CD4-positive, alpha-beta T cell (primary cell): Measurements from ENCODE around the gene LTO1. TPM values are rescaled to one million over a fixed set of nuclear protein-coding genes. Genes with fewer than 3 reads are reported as not detected.

ENCODE experiments used
- ATAC-seq: fragments of 200-7000 bp; cut with Tn5 transposase; one replicate; pipeline ENCODE4 v1.10.0; 2022; ENCODE audit warnings: mild to moderate bottlenecking; ENCODE audit not compliant: poor library complexity
- CTCF ChIA-PET: fragments of 350-600 bp; sonication (Branson Sonifier 250); formaldehyde crosslinking; loops from one replicate; lab custom pipeline; 2021; ENCODE audit warnings: antibody characterized with exemption, inconsistent platforms; lab: Charles Lee
- POLR2A ChIA-PET: fragments of 350-600 bp; sonication (Branson Sonifier 250); formaldehyde crosslinking; loops from one replicate; lab custom pipeline; 2021; ENCODE audit warnings: antibody characterized with exemption, inconsistent platforms; lab: Charles Lee
- DNase-seq, 14 experiments: peaks; one replicate each; pipeline ENCODE4 v3.0.0-alpha.2; 2013 to 2020; ENCODE audit warnings: mixed read lengths in 2 of 14
- H3K27ac ChIP-seq, 2 donors: one replicate each; pipeline versions ENCODE4 v1.5.1 to v1.7.0; 2013; ENCODE audit warnings: low read length in 2 of 2, low read depth in 1 of 2, mild to moderate bottlenecking in 1 of 2
- H3K27me3 ChIP-seq, 2 experiments: 1 replicate in 1 of 2; 2 replicates in 1 of 2; pipeline versions ENCODE4 v1.6.1 to v1.7.0; 2013; ENCODE audit warnings: low read length in 2 of 2, control low read depth in 1 of 2, mild to moderate bottlenecking in 1 of 2, moderate library complexity in 1 of 2; ENCODE audit not compliant: insufficient read depth in 2 of 2, control insufficient read depth in 1 of 2
- H3K36me3 ChIP-seq: one replicate; pipeline ENCODE4 v1.6.1; 2013; ENCODE audit warnings: low read length, control low read depth; ENCODE audit not compliant: insufficient read depth
- H3K4me1 ChIP-seq: one replicate; pipeline ENCODE4 v1.6.1; 2013; ENCODE audit warnings: low read length, control low read depth; ENCODE audit not compliant: insufficient read depth
- H3K4me3 ChIP-seq: one replicate; pipeline ENCODE4 v1.5.1; 2013; ENCODE audit warnings: mild to moderate bottlenecking, low read length, moderate library complexity
- H3K9me3 ChIP-seq, 2 experiments: 1 replicate in 1 of 2; 2 replicates in 1 of 2; pipeline versions ENCODE4 v1.6.1 to v1.7.0; 2013; ENCODE audit warnings: low read length in 2 of 2, mild to moderate bottlenecking in 2 of 2, control low read depth in 1 of 2, moderate library complexity in 1 of 2; ENCODE audit not compliant: control insufficient read depth in 1 of 2, insufficient read depth in 1 of 2
- H3K27ac Mint-ChIP-seq: one replicate; pipeline ENCODE4 v1.8.0; 2020; ENCODE audit warnings: mixed read lengths
- H3K27me3 Mint-ChIP-seq: one replicate; pipeline ENCODE4 v1.8.0; 2021; ENCODE audit warnings: mixed read lengths
- H3K36me3 Mint-ChIP-seq: one replicate; pipeline ENCODE4 v1.8.0; 2021; ENCODE audit warnings: low read depth, mixed read lengths
- H3K4me1 Mint-ChIP-seq: one replicate; pipeline ENCODE4 v1.8.0; 2021; ENCODE audit warnings: low read depth, mixed read lengths
- H3K4me3 Mint-ChIP-seq: one replicate; pipeline ENCODE4 v1.8.0; 2020; ENCODE audit warnings: mild to moderate bottlenecking, mixed read lengths
- H3K9me3 Mint-ChIP-seq: one replicate; pipeline ENCODE4 v1.8.0; 2020; ENCODE audit warnings: mixed read lengths
- intact Hi-C, 2 experiments: fragments of 100-400 bp; cut with DNase I in 1 of 2; cut with micrococcal nuclease in 1 of 2; formaldehyde crosslinking; loops; one replicate each; pipeline versions ENCODE4 v1.15.1 to v1.9.0; 2023 to 2025; cut with DNase I, micrococcal nuclease
- total RNA-seq, 174 experiments: library from RNA in 2 of 174; stranded (reverse) in 2 of 174; gene quantifications; one replicate each; pipeline ENCODE4 v1.2.3 and lab custom pipeline; 2021 to 2026
- TF ChIP-seq, protein P1 (sequence below): fragments of 200-600 bp; IDR thresholded peaks from one replicate; pipeline ENCODE4 v1.8.0; 2022; ENCODE audit warnings: antibody characterized with exemption, mild to moderate bottlenecking

The LTO1 gene
- total RNA-seq, 2 experiments from 2014 or later: 33.5 to 35.5 TPM

DNA sequence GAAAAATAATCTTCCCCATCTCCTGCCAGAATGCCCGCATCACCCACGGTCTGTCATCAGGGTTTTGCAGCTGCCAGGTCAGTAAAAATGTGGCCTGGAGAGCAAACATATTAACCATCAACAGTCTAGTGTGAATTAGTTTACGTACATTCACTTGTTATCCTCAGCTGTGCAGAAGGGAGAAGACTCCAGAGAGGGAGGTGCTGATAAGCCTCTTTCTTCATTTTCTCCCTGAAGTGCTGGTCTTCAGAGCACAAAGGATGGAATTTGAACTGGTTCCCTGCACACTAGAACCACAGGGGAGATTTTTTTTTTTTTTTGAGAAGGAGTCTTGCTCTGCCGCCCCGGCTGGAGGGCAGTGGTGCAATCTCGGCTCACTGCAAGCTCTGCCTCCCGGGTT is 20.4 kb upstream of the LTO1 start:
- Histone ChIP-seq H3K4me1 (no peaks in the 10 kb centered on the region), H3K27ac (no peak overlapping the region), H3K4me3 (no peak overlapping the region), H3K9me3 (no peaks in the 10 kb centered on the region), H3K36me3 (no peaks in the 10 kb centered on the region), H3K27me3 (peaks cover 40 to 41% of the 10 kb centered on the region in 2 experiments)
- Mint-ChIP-seq H3K27ac (no peak overlapping the region), H3K9me3 (peaks cover 4% of the 10 kb centered on the region), H3K4me1 (no peaks in the 10 kb centered on the region), H3K36me3 (no peaks in the 10 kb centered on the region), H3K27me3 (peaks cover 88% of the 10 kb centered on the region), H3K4me3 (no peak overlapping the region)
- ChIA-PET POLR2A (no interaction called here), CTCF (no interaction called here)
- no peak for DNase-seq
- TF ChIP-seq, protein P1, sequence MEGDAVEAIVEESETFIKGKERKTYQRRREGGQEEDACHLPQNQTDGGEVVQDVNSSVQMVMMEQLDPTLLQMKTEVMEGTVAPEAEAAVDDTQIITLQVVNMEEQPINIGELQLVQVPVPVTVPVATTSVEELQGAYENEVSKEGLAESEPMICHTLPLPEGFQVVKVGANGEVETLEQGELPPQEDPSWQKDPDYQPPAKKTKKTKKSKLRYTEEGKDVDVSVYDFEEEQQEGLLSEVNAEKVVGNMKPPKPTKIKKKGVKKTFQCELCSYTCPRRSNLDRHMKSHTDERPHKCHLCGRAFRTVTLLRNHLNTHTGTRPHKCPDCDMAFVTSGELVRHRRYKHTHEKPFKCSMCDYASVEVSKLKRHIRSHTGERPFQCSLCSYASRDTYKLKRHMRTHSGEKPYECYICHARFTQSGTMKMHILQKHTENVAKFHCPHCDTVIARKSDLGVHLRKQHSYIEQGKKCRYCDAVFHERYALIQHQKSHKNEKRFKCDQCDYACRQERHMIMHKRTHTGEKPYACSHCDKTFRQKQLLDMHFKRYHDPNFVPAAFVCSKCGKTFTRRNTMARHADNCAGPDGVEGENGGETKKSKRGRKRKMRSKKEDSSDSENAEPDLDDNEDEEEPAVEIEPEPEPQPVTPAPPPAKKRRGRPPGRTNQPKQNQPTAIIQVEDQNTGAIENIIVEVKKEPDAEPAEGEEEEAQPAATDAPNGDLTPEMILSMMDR: no peak
- no peak for ATAC-seq
- intact Hi-C loops: no loop called here

- ATAC-seq: no peak
- ChIA-PET CTCF (no interaction called here), POLR2A (no interaction called here)
- H3K9me3 ChIP-seq: no peaks in the 10 kb centered on the region
- DNase-seq: no peak
- H3K27ac ChIP-seq: no peak overlapping the region
- H3K36me3 ChIP-seq: no peaks in the 10 kb centered on the region
- no peaks in the 10 kb centered on the region for H3K4me1 ChIP-seq
- intact Hi-C loops: no loop called here
- Mint-ChIP-seq H3K4me3 (no peak overlapping the region), H3K27ac (no peak overlapping the region), H3K27me3 (peaks cover 84% of the 10 kb centered on the region), H3K36me3 (no peaks in the 10 kb centered on the region), H3K9me3 (peaks cover 4% of the 10 kb centered on the region), H3K4me1 (no peaks in the 10 kb centered on the region)
- H3K4me3 ChIP-seq: no peak overlapping the region
- H3K27me3 ChIP-seq: peaks cover 34 to 36% of the 10 kb centered on the region in 2 experiments
- TF ChIP-seq, protein P1: no peak
Observed at GRCh38 chr11:69694781-69695180, 19.6 kb upstream of the LTO1 start.

DNA sequence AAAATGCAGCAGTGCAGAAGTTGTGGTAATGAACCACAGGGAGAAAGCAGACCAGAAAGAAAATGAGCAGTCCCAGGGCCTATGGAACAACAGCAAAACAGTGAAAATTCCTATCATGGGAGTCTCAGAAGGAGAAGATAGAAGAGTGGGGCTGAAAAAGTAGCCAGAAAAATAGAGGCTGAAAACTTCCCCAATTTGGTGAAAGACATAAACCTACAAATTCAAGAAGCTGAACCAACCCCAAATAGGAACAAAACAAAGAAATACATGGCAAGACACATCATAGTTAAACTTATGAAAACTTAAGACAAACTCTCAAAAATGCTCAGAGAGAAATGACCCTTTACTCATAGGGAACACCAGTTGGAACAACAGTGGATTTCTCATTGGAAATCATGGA is 17.3 kb upstream of the LTO1 start:
- peaks cover 79% of the 10 kb centered on the region for H3K27me3 Mint-ChIP-seq
- TF ChIP-seq, protein P1: no peak
- no peak overlapping the region for H3K4me3 Mint-ChIP-seq
- H3K27ac Mint-ChIP-seq: no peak overlapping the region
- no peaks in the 10 kb centered on the region for H3K9me3 ChIP-seq
- H3K36me3 ChIP-seq: no peaks in the 10 kb centered on the region
- H3K36me3 Mint-ChIP-seq: no peaks in the 10 kb centered on the region
- ChIA-PET CTCF (no interaction called here), POLR2A (no interaction called here)
- no peaks in the 10 kb centered on the region for H3K4me1 ChIP-seq
- H3K9me3 Mint-ChIP-seq: peaks cover 4% of the 10 kb centered on the region
- H3K4me1 Mint-ChIP-seq: no peaks in the 10 kb centered on the region
- DNase-seq: no peak
- intact Hi-C loops: no loop called here
- H3K27ac ChIP-seq: no peak overlapping the region
- peaks cover 20 to 24% of the 10 kb centered on the region in 2 experiments for H3K27me3 ChIP-seq
- no peak for ATAC-seq
- no peak overlapping the region for H3K4me3 ChIP-seq
